Urinary bladder (tissue), 4 donors: ENCODE measurements around the gene ATP5F1D. TPM values are rescaled to one million over a fixed set of nuclear protein-coding genes. Genes with fewer than 3 reads are reported as not detected.

Source experiments
- DNase-seq: peaks from one replicate; pipeline ENCODE4 v3.0.0-alpha.2; 2015; ENCODE audit errors: extremely low spot score
- H3K27ac ChIP-seq: one replicate; pipeline ENCODE4 v1.5.1; 2013; ENCODE audit warnings: low read depth, mild to moderate bottlenecking, moderate library complexity
- H3K36me3 ChIP-seq: one replicate; pipeline ENCODE4 v1.6.1; 2013; ENCODE audit warnings: mild to moderate bottlenecking, moderate library complexity; ENCODE audit not compliant: insufficient read depth
- H3K4me1 ChIP-seq: one replicate; pipeline ENCODE4 v1.6.1; 2013; ENCODE audit warnings: mild to moderate bottlenecking, moderate library complexity; ENCODE audit not compliant: insufficient read depth
- H3K4me3 ChIP-seq: one replicate; pipeline ENCODE4 v1.5.1; 2013; ENCODE audit warnings: low read depth, low read length
- WGBS: extraction: QIAGEN DNeasy Blood & Tissue Kit; methylation state at CpG from one replicate; pipeline ENCODE4 v1.1.7; 2013; 5-methylcytosine and 5-hydroxymethylcytosine counted together
- polyA plus RNA-seq: library from polyadenylated mRNA; stranded (reverse); fragments of 200-250 nt; gene quantifications from one replicate; pipeline ENCODE4 v1.2.3, GENCODE V29; 2013
- total RNA-seq: library from RNA; depleted of rRNA; stranded (reverse); fragments of >200 nt; gene quantifications from one replicate; pipeline ENCODE4 v1.2.3, GENCODE V29; 2014
- donor health status: healthy with polysubstance abuse.
- donor health status: healthy.

The ATP5F1D gene
- total and polyA plus RNA-seq, 2 donors: 9.5 to 236 TPM

DNA sequence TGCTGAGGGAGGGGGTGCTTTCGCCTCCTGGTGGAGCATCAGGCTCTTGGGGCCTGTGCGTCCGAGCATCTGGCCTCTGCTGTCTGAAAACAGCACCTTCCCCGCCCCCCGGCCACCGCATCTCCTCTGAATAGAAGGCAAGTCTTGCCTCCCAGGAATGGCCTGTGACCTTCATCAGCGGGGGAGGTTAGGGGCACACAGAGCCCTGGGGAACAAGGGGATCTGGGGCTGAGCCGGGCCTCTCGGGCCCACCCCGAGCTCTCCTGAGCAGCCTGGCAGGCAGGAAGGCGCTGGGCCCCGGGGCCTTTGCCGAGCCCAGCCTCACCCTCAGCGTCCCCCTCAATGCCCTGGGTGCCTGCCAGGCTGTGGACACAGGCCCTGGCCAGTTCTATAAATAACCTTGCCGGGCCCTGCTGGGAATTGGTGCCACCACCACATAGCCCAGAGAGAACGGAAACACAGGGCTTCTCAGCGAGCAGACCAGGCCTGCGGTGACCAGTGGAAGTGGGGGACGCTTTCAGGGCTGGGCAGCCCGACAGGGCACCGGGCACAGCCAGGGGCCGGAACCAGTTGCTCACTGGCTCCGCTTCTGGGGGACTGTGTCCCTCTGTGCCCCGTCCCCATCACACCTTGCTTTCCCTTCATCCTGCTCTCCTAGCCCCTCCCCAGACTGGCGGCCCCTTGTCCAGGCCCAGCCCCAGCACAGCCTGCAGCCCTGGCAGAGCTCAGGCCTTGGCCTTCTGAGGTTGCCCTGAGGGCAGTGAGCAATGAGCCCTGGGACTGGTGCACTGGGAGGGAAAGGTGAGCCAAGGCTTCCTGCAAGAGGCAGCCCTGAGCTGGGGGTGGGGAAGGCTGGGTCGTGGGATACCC is 26.5 kb upstream of the ATP5F1D start:
- no peak overlapping the region for H3K4me3 ChIP-seq
- WGBS: 59% methylated on average over 26 of the region's 26 CpGs
- no peak for DNase-seq
- H3K36me3 ChIP-seq: no peaks in the 10 kb centered on the region
- peak overlapping the region; percentile 59 for H3K27ac ChIP-seq
- peaks cover 1% of the 10 kb centered on the region for H3K4me1 ChIP-seq

DNA sequence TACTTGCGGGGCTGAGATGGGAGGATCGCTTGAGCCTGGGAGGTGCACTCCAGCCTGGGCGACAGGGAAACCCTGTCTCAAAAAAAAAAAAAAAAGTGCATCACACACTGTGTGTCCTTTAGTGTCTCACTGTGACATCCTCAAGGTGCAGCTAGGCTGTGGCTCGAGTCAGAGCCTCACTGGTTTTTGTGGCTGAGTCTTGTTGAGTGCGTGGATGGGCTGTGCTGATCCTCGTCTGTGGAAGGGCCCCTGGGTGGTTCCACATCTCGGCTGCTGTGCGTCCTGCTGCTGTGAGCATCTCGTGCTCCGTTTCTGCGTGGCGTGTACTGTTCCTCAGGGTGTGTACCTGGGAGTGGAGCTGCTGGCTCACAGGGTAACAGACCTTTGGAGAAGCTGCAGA is 24.8 kb upstream of the ATP5F1D start:
- no peak for DNase-seq
- Histone ChIP-seq H3K36me3 (peaks cover 3% of the 10 kb centered on the region), H3K27ac (no peak overlapping the region), H3K4me1 (peaks cover 1% of the 10 kb centered on the region), H3K4me3 (no peak overlapping the region)
- 85% methylated on average over 12 of the region's 12 CpGs for WGBS

DNA sequence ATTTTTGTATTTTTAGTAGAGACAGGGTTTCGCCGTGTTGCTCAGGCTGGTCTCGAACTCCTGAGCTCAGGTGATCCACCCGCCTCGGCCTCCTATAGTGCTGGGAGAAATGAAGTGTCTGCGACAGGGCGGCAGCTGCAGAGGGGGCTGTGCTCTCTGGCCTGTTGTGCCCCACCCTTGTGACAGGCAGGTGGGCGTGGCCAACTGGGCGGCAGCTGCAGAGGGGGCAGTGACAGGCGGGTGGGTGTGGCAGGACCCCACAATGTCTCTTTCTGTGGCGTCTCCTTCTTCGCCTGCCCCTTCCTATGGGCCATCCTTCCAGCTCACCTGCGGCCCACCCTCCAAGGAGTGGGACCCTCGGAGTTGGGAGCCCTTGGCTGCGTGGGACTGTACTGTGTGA is 24.2 kb upstream of the ATP5F1D start:
- Histone ChIP-seq H3K27ac (no peak overlapping the region), H3K4me1 (peaks cover 1% of the 10 kb centered on the region), H3K4me3 (no peak overlapping the region), H3K36me3 (peaks cover 3% of the 10 kb centered on the region)
- WGBS: 81% methylated on average over 15 of the region's 15 CpGs
- no peak for DNase-seq

DNA sequence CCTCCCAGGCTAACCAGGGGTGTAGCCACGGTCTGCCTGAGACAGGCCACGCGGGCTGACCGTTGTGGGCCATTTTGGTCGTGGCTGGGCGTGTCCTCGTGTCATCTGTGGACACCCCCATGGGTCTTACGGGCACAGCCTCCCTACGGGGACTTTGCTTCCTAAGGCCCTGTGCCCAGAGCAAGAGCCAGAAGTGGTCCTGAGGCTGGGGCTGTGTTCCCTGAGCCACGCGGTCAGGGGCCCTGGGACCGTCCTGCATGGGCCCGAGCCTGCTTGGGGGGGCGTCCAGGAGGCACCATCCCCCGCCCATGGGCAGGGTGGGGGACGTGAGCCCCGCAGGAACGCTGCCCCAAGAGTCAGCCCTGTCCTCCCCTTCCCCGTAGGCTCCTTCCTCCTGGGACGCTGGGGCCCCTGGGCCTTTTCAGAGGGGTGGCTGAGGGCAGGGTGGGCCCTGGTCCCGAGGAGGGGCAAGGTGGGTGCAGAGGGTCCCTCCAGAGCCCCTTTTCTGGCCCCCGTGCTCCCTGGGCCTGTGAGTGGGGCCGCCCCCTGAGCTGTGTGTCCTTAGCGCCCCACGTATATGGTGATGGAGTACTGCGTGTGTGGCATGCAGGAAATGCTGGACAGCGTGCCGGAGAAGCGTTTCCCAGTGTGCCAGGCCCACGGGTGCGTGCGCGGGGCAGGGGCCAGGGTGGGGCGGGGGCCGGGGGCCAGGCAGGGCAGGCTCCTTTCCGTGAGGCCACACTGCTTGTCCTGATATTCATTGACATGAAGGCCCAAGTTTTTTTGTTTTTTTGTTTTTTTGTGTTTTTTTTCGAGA is 22.6 kb upstream of the ATP5F1D start:
- no peak overlapping the region for H3K27ac ChIP-seq

DNA sequence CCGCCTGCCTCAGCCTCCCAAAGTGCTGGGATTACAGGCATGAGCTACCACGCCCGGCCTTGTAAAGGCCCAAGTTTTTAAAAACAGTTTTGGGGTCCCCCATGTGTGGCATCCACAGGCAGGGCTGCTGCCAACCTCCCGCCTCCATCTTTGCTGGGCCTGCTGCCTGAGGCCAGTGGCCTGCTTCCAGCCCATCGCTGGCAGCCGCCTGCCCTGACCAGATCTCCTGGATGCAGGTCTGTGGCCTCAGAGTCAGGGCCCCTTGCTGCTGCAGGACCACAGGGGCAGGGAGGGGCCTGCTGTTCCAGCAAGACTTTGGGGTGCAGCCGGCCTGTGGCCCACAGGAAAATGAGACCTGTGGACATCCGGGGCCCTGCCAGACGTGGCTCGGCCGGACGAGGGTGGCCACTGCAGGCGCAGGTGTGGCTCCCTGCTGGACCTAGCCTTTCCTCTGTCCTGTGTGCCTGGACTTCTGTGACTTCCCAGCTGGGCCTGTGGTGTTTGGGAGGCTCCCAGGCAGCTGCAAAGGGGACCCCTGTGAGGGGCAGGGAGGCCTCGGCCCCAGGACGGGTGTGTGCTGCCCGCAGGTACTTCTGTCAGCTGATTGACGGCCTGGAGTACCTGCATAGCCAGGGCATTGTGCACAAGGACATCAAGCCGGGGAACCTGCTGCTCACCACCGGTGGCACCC is 21.6 kb upstream of the ATP5F1D start:
- Histone ChIP-seq H3K27ac (no peak overlapping the region), H3K4me3 (no peak overlapping the region), H3K4me1 (no peaks in the 10 kb centered on the region), H3K36me3 (peaks cover 3% of the 10 kb centered on the region)
- WGBS: 92% methylated on average over 19 of the region's 19 CpGs
- no peak for DNase-seq

More for the DNA sequence above, 22.6 kb upstream of the ATP5F1D start:
- H3K36me3 ChIP-seq: peaks cover 3% of the 10 kb centered on the region
- no peak overlapping the region for H3K4me3 ChIP-seq
- 90% methylated on average over 37 of the region's 37 CpGs for WGBS
- DNase-seq: no peak
- H3K4me1 ChIP-seq: peaks cover under 1% of the 10 kb centered on the region

DNA sequence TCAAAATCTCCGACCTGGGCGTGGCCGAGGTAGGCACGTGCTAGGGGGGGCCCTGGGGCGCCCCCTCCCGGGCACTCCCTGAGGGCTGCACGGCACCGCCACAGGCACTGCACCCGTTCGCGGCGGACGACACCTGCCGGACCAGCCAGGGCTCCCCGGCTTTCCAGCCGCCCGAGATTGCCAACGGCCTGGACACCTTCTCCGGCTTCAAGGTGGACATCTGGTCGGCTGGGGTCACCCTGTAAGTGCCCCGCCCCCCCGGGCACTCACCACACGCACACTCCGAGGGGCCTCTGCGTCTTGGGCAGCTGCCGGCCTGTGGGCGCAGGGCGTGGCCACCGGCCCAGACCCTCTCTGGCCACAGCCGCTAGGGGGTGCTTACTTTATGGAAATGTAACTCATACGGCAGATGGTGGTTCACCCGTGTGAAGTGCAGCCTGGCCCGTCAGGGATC is 21.0 kb upstream of the ATP5F1D start:
- Histone ChIP-seq H3K4me1 (no peaks in the 10 kb centered on the region), H3K4me3 (no peak overlapping the region), H3K36me3 (peaks cover 3% of the 10 kb centered on the region), H3K27ac (no peak overlapping the region)
- DNase-seq: no peak
- WGBS: 86% methylated on average over 33 of the region's 33 CpGs

DNA sequence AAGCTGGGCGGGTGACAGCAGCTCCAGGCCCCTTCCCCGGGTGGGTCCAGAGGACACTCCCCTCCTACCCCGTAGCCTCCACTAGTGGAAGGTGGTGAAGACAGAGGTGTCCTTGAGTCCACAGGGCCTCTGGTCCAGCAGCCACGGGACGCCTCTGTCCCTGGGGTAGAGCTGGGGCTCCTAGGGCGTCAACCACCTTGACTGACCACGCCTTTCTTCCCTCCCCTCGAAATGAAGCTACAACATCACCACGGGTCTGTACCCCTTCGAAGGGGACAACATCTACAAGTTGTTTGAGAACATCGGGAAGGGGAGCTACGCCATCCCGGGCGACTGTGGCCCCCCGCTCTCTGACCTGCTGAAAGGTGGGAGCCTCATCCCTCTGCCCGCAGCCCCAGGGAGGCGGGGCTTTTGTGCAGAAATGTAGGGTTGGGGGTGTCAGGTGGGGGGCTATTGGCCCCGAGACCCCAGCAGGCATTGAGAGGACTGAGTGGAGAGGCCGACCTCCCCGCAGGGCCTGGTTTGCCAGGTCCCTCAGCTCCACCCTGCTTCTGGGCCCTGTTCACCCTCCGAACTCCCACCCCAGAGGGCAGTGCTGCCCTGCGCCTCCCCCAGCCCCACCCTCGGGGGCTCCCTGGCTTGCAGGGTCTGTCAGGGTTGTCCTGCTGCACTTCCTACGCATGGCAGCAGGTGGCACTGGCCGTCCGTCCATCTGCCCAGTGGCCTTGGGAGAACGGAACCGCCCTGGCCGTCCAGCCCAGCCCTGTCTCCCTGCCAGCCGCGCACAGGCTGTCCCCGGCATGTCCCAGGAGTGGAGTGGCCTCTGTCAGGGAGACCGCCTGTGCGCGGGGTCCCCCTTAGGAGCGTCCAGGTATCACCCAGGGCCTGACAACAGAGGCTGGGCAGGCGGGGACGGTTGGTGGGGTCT is 20.3 kb upstream of the ATP5F1D start:
- WGBS: 67% methylated on average over 38 of the region's 38 CpGs
- H3K4me1 ChIP-seq: no peaks in the 10 kb centered on the region
- peaks cover 3% of the 10 kb centered on the region for H3K36me3 ChIP-seq
- DNase-seq: no peak
- no peak overlapping the region for H3K4me3 ChIP-seq
- no peak overlapping the region for H3K27ac ChIP-seq

DNA sequence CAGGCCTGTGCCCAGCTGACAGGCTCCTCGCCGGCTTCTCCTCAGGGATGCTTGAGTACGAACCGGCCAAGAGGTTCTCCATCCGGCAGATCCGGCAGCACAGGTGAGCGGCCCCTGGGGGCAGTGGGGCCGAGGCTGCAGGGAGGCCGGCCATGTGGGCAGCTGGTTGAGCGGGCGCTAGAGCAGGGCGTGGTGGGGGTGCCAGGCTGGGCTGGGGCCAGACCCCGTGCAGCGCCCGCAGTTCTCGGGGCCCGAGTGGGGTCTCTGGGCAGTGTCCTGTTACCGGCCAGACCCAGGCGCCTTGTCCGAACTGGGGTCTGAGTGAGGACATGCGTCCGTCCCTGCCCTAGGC is 19.7 kb upstream of the ATP5F1D start:
- Histone ChIP-seq H3K36me3 (peaks cover 6% of the 10 kb centered on the region), H3K4me1 (no peaks in the 10 kb centered on the region), H3K27ac (no peak overlapping the region), H3K4me3 (no peak overlapping the region)
- DNase-seq: no peak
- 88% methylated on average over 22 of the region's 22 CpGs for WGBS

DNA sequence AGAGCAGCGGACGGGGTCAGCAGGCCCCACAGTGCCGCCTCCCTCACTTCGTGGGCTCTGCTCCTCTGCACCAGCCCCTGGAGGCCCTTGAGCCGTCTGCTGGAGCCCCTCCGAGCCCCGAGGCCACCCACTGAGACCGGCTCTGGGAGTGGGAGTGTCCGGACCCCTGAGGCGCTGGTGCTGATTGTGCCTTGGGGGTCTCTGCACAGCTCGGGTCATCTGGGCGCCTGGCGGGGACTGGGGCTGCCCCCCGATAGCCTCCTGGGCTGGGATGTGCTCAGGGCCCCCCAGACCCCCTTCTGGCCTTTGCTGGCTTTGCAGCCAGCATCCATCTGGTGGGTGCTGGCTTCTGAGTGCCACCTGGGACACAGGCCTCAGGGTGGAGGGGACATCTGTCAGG is 19.2 kb upstream of the ATP5F1D start:
- 84% methylated on average over 14 of the region's 14 CpGs for WGBS
- Histone ChIP-seq H3K36me3 (peaks cover 6% of the 10 kb centered on the region), H3K27ac (no peak overlapping the region), H3K4me3 (no peak overlapping the region), H3K4me1 (no peaks in the 10 kb centered on the region)
- DNase-seq: no peak

DNA sequence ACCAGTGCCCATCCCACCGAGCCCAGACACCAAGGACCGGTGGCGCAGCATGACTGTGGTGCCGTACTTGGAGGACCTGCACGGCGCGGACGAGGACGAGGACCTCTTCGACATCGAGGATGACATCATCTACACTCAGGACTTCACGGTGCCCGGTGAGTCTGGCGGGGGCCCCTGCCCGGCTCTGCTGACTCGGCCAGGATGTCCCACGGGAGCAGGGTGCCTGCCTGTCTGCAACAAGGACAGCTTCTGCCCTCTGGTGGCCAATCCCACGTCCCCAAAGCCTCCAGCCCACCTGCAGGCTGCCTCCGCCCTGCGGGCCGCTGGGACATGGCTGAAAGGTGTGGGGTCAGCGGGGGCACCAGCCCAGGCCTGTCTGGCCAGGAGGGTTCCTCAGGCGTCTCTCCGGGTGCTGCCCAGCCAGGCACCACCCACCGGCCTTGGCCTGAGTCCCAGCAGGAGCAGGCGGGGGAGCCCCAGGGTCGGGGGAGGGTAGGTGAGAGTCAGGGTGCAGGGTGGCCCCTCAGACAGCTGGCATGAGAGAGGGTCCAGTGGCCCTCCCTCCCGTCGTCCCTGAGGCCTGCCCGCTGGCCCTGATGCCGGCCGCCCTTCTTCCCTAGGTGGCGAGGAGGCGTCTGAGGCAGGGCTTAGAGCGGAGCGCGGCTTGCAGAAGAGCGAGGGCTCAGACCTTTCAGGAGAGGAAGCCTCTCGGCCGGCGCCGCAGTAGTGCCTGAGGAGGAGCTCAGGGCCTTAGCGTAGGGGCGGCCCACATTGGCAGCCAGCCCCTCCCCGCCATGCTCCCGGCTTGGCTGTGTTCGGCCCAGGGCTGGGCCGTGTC is 18.3 kb upstream of the ATP5F1D start:
- no peak for DNase-seq
- WGBS: 73% methylated on average over 48 of the region's 48 CpGs
- Histone ChIP-seq H3K36me3 (peaks cover 10% of the 10 kb centered on the region), H3K4me3 (no peak overlapping the region), H3K27ac (no peak overlapping the region), H3K4me1 (no peaks in the 10 kb centered on the region)

DNA sequence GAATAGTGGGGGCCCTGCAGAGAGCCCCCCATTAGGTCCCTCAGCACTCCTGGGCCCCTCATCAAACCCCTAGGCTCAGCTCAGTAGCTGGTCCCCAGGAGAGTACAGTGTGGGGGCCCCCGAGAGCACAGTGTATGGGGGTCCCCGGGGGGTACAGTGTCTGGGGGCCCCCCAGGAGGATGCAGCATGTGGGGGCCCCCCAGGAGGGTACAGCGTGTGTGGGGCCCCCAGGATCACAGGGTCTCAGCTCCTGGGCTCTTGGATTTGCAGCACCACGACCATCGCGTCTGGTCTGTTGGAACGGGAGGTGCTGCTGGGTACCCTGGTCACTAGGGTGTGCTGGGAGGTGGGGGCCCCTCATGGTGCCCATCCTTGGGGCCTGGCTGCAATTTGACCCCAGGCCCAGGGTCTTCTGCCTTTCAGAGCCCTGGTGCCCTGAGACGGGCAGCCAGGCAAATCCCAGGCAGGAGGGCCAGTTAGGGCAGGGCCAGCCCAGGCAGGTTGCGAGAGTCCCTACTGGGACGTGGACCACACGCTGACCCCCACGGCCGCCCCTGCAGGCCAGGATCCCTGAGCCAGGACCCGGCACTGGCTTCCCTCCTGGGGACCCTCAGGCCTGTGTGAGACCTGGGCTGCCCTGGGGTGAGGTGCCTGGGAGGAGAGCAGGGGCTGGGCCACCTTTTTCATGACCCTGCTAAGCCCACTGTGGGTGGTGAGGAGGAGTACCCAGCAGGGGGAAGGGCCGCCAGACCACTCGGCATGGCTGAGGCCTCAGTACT is 17.3 kb upstream of the ATP5F1D start:
- Histone ChIP-seq H3K27ac (no peak overlapping the region), H3K36me3 (peaks cover 10% of the 10 kb centered on the region), H3K4me1 (no peaks in the 10 kb centered on the region), H3K4me3 (no peak overlapping the region)
- 90% methylated on average over 16 of the region's 16 CpGs for WGBS
- DNase-seq: no peak
